Muscle layer of colon (tissue), 2 donors: ENCODE measurements around the gene ULK1.

Source experiments
- H3K27ac ChIP-seq: one replicate; pipeline ENCODE4 v1.7.0; 2013; ENCODE audit warnings: low read depth, mild to moderate bottlenecking, low read length, moderate library complexity
- H3K27me3 ChIP-seq, 2 donors: one replicate each; pipeline ENCODE4 v1.7.0; 2013; ENCODE audit warnings: low read length in 2 of 2, mild to moderate bottlenecking in 2 of 2; ENCODE audit not compliant: insufficient read depth in 2 of 2, control insufficient read depth in 1 of 2
- H3K36me3 ChIP-seq: one replicate; pipeline ENCODE4 v1.7.0; 2013; ENCODE audit warnings: mild to moderate bottlenecking, low read length; ENCODE audit not compliant: insufficient read depth
- H3K4me1 ChIP-seq: one replicate; pipeline ENCODE4 v1.7.0; 2013; ENCODE audit warnings: mild to moderate bottlenecking, low read length; ENCODE audit not compliant: insufficient read depth
- H3K4me3 ChIP-seq, 2 donors: one replicate each; pipeline ENCODE4 v1.7.0; 2013; ENCODE audit warnings: low read length in 2 of 2, low read depth in 1 of 2, mild to moderate bottlenecking in 1 of 2, moderate library complexity in 1 of 2
- H3K9ac ChIP-seq: one replicate; pipeline ENCODE4 v1.7.0; 2013; ENCODE audit warnings: low read length
- H3K9me3 ChIP-seq: one replicate; pipeline ENCODE4 v1.7.0; 2013; ENCODE audit warnings: mild to moderate bottlenecking, low read length
- donor health status: abdominal sarcoma.
- donor health status: Adenocarcinoma of cecum.

Gene ULK1

GRCh38 chr12:131894313-131894860 lies at the start of gene ULK1:
Gene ULK1, plus strand, starts transcription at chr12:131894622. Its CDS starts 380 bp downstream, at chr12:131895002.
- H3K27ac ChIP-seq, result peak within 1 kb of the TSS; percentile 98
- no peaks in the 10 kb centered on the region for H3K9me3 ChIP-seq
- H3K4me1 ChIP-seq, result peaks cover 20% of the 10 kb centered on the region
- no peaks in the 10 kb centered on the region for H3K27me3 ChIP-seq
- peak within 1 kb of the TSS; percentile 76 to 79 for H3K4me3 ChIP-seq
- H3K36me3 ChIP-seq, result peaks cover 14% of the 10 kb centered on the region
- peak within 1 kb of the TSS; percentile 69 for H3K9ac ChIP-seq

GRCh38 chr12:131844656-131845055 lies 49.8 kb upstream of the ULK1 start:
- Histone ChIP-seq H3K4me3 (no peak overlapping the region), H3K4me1 (no peaks in the 10 kb centered on the region), H3K9me3 (no peaks in the 10 kb centered on the region), H3K9ac (no peak overlapping the region), H3K27me3 (no peaks in the 10 kb centered on the region), H3K27ac (no peak overlapping the region), H3K36me3 (no peaks in the 10 kb centered on the region)

- no peaks in the 10 kb centered on the region for H3K27me3 ChIP-seq
- H3K4me1 ChIP-seq, result no peaks in the 10 kb centered on the region
- no peak overlapping the region for H3K4me3 ChIP-seq
- H3K9ac ChIP-seq, result no peak overlapping the region
- no peaks in the 10 kb centered on the region for H3K36me3 ChIP-seq
- H3K9me3 ChIP-seq, result no peaks in the 10 kb centered on the region
- H3K27ac ChIP-seq, result no peak overlapping the region
Observed at GRCh38 chr12:131845121-131845520, 49.3 kb upstream of the ULK1 start.

- no peaks in the 10 kb centered on the region for H3K4me1 ChIP-seq
- H3K36me3 ChIP-seq, result no peaks in the 10 kb centered on the region
- no peak overlapping the region for H3K27ac ChIP-seq
- H3K27me3 ChIP-seq, result peaks cover 0 to 2% of the 10 kb centered on the region in 2 donors
- H3K9me3 ChIP-seq, result no peaks in the 10 kb centered on the region
- no peak overlapping the region for H3K4me3 ChIP-seq
- H3K9ac ChIP-seq, result no peak overlapping the region
Observed at GRCh38 chr12:131847456-131847855, 47.0 kb upstream of the ULK1 start.

- H3K9ac ChIP-seq, result no peak overlapping the region
- peaks cover 0 to 5% of the 10 kb centered on the region in 2 donors for H3K27me3 ChIP-seq
- H3K4me3 ChIP-seq, result no peak overlapping the region
- H3K27ac ChIP-seq, result no peak overlapping the region
- H3K4me1 ChIP-seq, result no peaks in the 10 kb centered on the region
- H3K36me3 ChIP-seq, result no peaks in the 10 kb centered on the region
- no peaks in the 10 kb centered on the region for H3K9me3 ChIP-seq
Observed at GRCh38 chr12:131848753-131849152, 45.7 kb upstream of the ULK1 start.

GRCh38 chr12:131849700-131850553 lies 44.5 kb upstream of the ULK1 start:
- Histone ChIP-seq H3K4me3 (no peak overlapping the region), H3K27ac (no peak overlapping the region), H3K9ac (no peak overlapping the region), H3K36me3 (no peaks in the 10 kb centered on the region), H3K4me1 (no peaks in the 10 kb centered on the region), H3K9me3 (no peaks in the 10 kb centered on the region), H3K27me3 (peaks cover 0 to 13% of the 10 kb centered on the region in 2 donors)

GRCh38 chr12:131850856-131851559 lies 43.4 kb upstream of the ULK1 start:
- Histone ChIP-seq H3K36me3 (no peaks in the 10 kb centered on the region), H3K4me3 (no peak overlapping the region)

GRCh38 chr12:131851741-131852550 lies 42.5 kb upstream of the ULK1 start:
- no peak overlapping the region for H3K9ac ChIP-seq
- no peaks in the 10 kb centered on the region for H3K4me1 ChIP-seq
- H3K9me3 ChIP-seq, result no peaks in the 10 kb centered on the region
- H3K27ac ChIP-seq, result no peak overlapping the region
- no peak overlapping the region for H3K4me3 ChIP-seq
- H3K27me3 ChIP-seq, result peaks cover 0 to 15% of the 10 kb centered on the region in 2 donors
- H3K36me3 ChIP-seq, result no peaks in the 10 kb centered on the region

More at GRCh38 chr12:131850856-131851559, 43.4 kb upstream of the ULK1 start:
- no peak overlapping the region for H3K9ac ChIP-seq
- no peak overlapping the region for H3K27ac ChIP-seq
- H3K9me3 ChIP-seq, result no peaks in the 10 kb centered on the region
- no peaks in the 10 kb centered on the region for H3K4me1 ChIP-seq
- peaks cover 0 to 15% of the 10 kb centered on the region in 2 donors for H3K27me3 ChIP-seq

GRCh38 chr12:131852551-131853299 lies 41.7 kb upstream of the ULK1 start:
- H3K4me1 ChIP-seq, result no peaks in the 10 kb centered on the region
- H3K4me3 ChIP-seq, result no peak overlapping the region
- H3K27me3 ChIP-seq, result peaks cover 0 to 15% of the 10 kb centered on the region in 2 donors
- H3K9me3 ChIP-seq, result no peaks in the 10 kb centered on the region
- H3K9ac ChIP-seq, result no peak overlapping the region
- H3K27ac ChIP-seq, result no peak overlapping the region
- H3K36me3 ChIP-seq, result no peaks in the 10 kb centered on the region

- H3K27me3 ChIP-seq, result peaks cover 0 to 15% of the 10 kb centered on the region in 2 donors
Observed at GRCh38 chr12:131853832-131854797, 40.3 kb upstream of the ULK1 start.

More at GRCh38 chr12:131853832-131854797, 40.3 kb upstream of the ULK1 start:
- Histone ChIP-seq H3K4me1 (no peaks in the 10 kb centered on the region), H3K4me3 (no peak overlapping the region), H3K9me3 (no peaks in the 10 kb centered on the region), H3K9ac (no peak overlapping the region), H3K27ac (no peak overlapping the region), H3K36me3 (no peaks in the 10 kb centered on the region)
